Regular cardiac myocyte (primary cell): ENCODE data around the gene SLC5A8. TPM values are rescaled to one million over a fixed set of nuclear protein-coding genes. Genes with fewer than 3 reads are reported as not detected.

Source experiments
- total RNA-seq: library from RNA; depleted of rRNA; stranded (reverse); fragments of >200 nt; gene quantifications from 2 replicates; pipeline ENCODE4 v1.2.3, GENCODE V29; 2014

The SLC5A8 gene
- under 0.01 TPM in 1 of 2 replicates, not detected in the other for total RNA-seq

GRCh38 chr12:101209319-101210302, at the start of gene SLC5A8:
Gene SLC5A8 (minus strand): TSS chr12:101210238. CDS start chr12:101209848, 390 bp downstream.

Other genes with a start within 250 kb of the SLC5A8 start
- gene UTP20, start 69.9 kb upstream of the SLC5A8 start, total RNA-seq = 11.8 and 20.9 TPM in 2 replicates
- 126 and 134 TPM in 2 replicates for gene ARL1, start 197.5 kb upstream of the SLC5A8 start, total RNA-seq